Liver (tissue), 3 donors: ENCODE data around the gene SRRM2.

Source experiments
- CTCF ChIP-seq: fragments of 150-350 bp; IDR thresholded peaks from 2 replicates; pipeline ENCODE4 v1.5.1; 2017; ENCODE audit warnings: improper control_type of control experiment, low read depth, low read length; ENCODE audit not compliant: missing input control
- EGR1 ChIP-seq, 2 donors: IDR thresholded peaks; 2 replicates each; pipeline ENCODE4 v1.6.1; 2016 to 2018; ENCODE audit warnings: antibody characterized with exemption in 2 of 2, low read depth in 2 of 2
- GABPA ChIP-seq, 2 donors: IDR thresholded peaks in 1 of 2; conservative IDR thresholded peaks in 1 of 2; 2 replicates each; pipeline ENCODE4 v1.6.1; 2016; ENCODE audit warnings: antibody characterized with exemption in 2 of 2, mild to moderate bottlenecking in 1 of 2, moderate library complexity in 1 of 2
- HNF4A ChIP-seq, 2 donors: conservative IDR thresholded peaks; 2 replicates each; pipeline ENCODE4 v1.6.1; 2016; ENCODE audit warnings: antibody characterized with exemption in 2 of 2, mild to moderate bottlenecking in 2 of 2
- JUND ChIP-seq, 2 donors: IDR thresholded peaks; 2 replicates each; pipeline ENCODE4 v1.6.1; 2016; ENCODE audit warnings: antibody characterized with exemption in 2 of 2
- RAD21 ChIP-seq, 2 donors: IDR thresholded peaks; 2 replicates each; pipeline ENCODE4 v1.6.1; 2016; ENCODE audit warnings: antibody characterized with exemption in 2 of 2, mild to moderate bottlenecking in 2 of 2
- SP1 ChIP-seq: IDR thresholded peaks from 2 replicates; pipeline ENCODE4 v1.6.1; 2018; ENCODE audit warnings: antibody characterized with exemption, mild to moderate bottlenecking
- TAF1 ChIP-seq: conservative IDR thresholded peaks from 2 replicates; pipeline ENCODE4 v1.6.1; 2016; ENCODE audit warnings: antibody characterized with exemption, mild to moderate bottlenecking
- TF ChIP-seq, protein P1 (sequence below): IDR thresholded peaks from 2 replicates; pipeline ENCODE4 v1.6.1; 2016; ENCODE audit warnings: antibody characterized with exemption
- TF ChIP-seq, protein P2 (sequence below): IDR thresholded peaks from 2 replicates; pipeline ENCODE4 v1.6.1; 2016; ENCODE audit warnings: antibody characterized with exemption, mild to moderate bottlenecking
- TF ChIP-seq, protein P3 (sequence below): IDR thresholded peaks from 2 replicates; pipeline ENCODE4 v1.6.1; 2016; ENCODE audit warnings: antibody characterized with exemption
- donor health status: healthy.
- donor health status: healthy.

- no peak for TF ChIP-seq CTCF
- no peak for TF ChIP-seq TAF1
- TF ChIP-seq GABPA (IDR thresholded peaks at IDR 0.05 in 1 of 2, conservative IDR thresholded peaks at IDR 0.05 in 1 of 2): no peak
- TF ChIP-seq, protein P1, sequence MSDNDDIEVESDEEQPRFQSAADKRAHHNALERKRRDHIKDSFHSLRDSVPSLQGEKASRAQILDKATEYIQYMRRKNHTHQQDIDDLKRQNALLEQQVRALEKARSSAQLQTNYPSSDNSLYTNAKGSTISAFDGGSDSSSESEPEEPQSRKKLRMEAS: no peak
- TF ChIP-seq SP1: no peak
- TF ChIP-seq EGR1 (IDR thresholded peaks at IDR 0.05; ENCODE audit: low read depth in 2 of 2): no peak
- TF ChIP-seq, protein P2, sequence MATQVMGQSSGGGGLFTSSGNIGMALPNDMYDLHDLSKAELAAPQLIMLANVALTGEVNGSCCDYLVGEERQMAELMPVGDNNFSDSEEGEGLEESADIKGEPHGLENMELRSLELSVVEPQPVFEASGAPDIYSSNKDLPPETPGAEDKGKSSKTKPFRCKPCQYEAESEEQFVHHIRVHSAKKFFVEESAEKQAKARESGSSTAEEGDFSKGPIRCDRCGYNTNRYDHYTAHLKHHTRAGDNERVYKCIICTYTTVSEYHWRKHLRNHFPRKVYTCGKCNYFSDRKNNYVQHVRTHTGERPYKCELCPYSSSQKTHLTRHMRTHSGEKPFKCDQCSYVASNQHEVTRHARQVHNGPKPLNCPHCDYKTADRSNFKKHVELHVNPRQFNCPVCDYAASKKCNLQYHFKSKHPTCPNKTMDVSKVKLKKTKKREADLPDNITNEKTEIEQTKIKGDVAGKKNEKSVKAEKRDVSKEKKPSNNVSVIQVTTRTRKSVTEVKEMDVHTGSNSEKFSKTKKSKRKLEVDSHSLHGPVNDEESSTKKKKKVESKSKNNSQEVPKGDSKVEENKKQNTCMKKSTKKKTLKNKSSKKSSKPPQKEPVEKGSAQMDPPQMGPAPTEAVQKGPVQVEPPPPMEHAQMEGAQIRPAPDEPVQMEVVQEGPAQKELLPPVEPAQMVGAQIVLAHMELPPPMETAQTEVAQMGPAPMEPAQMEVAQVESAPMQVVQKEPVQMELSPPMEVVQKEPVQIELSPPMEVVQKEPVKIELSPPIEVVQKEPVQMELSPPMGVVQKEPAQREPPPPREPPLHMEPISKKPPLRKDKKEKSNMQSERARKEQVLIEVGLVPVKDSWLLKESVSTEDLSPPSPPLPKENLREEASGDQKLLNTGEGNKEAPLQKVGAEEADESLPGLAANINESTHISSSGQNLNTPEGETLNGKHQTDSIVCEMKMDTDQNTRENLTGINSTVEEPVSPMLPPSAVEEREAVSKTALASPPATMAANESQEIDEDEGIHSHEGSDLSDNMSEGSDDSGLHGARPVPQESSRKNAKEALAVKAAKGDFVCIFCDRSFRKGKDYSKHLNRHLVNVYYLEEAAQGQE: no peak
- no peak for TF ChIP-seq HNF4A (conservative IDR thresholded peaks at IDR 0.05)
- TF ChIP-seq JUND (IDR thresholded peaks at IDR 0.05): no peak
- TF ChIP-seq, protein P3, sequence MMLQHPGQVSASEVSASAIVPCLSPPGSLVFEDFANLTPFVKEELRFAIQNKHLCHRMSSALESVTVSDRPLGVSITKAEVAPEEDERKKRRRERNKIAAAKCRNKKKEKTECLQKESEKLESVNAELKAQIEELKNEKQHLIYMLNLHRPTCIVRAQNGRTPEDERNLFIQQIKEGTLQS: no peak
- TF ChIP-seq RAD21 (IDR thresholded peaks at IDR 0.05): no peak
Observed at GRCh38 chr16:2757344-2757743, 4.9 kb downstream of the SRRM2 start.
